ENCODE results near the gene DNAJC1. TPM values are rescaled to one million over a fixed set of nuclear protein-coding genes. Genes with fewer than 3 reads are reported as not detected.

The DNAJC1 gene
- total RNA-seq, 1 donor from 2014 or later: 66.8 TPM

DNA sequence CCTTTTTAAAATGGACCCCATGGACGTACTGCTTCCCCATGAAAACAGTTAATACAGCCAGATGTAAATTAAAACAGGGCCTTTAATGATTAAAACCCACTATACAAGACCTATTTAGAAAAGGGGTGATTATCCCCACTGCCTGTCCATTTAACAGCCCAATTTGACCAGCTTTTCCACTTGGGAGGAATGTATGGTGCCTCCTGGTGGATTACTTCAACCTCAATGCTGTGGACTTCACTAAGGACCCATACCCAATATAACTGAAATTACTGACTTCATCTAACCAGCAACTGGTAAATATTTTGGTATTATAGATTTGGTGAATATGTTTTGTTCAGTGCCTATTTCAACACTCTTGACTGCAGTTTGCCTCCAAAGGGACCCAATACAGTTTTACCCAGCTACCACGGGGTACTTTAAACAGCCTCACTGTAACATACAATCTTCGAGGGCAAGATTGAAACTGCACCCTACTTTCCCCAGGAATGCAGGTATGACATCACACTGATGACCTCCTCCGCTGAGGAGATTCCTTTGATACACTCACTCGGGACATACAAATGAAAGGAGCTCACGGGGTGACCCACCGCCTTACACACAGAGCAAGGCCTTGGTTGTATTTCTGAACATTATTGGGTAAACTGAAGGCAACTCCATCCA, 192.8 kb downstream of the DNAJC1 start:
- Histone ChIP-seq H2AFZ (ENCODE audit: low read depth, low read length) (no peak overlapping the region), H4K20me1 (ENCODE audit: insufficient read depth, low read length) (peaks cover 6% of the 10 kb centered on the region), H3K36me3 (ENCODE audit: insufficient read depth, low read length) (no peaks in the 10 kb centered on the region), H3K27ac (ENCODE audit: low read depth, low read length) (no peak overlapping the region), H3K9ac (ENCODE audit: low read length) (no peak overlapping the region), H3K79me2 (ENCODE audit: insufficient read depth, low read length) (no peaks in the 10 kb centered on the region), H3K4me3 (ENCODE audit: insufficient read depth, low read depth, low read length) (no peak overlapping the region), H3K4me2 (ENCODE audit: low read length) (no peak overlapping the region), H3K27me3 (ENCODE audit: insufficient read depth, low read length) (no peaks in the 10 kb centered on the region), H3K9me3 (ENCODE audit: insufficient read depth, low read depth, low read length) (no peaks in the 10 kb centered on the region), H3K4me1 (ENCODE audit: insufficient read depth, low read length) (peaks cover 7% of the 10 kb centered on the region)
- no peak overlapping the region for H3K4me3 Mint-ChIP-seq (ENCODE audit: unreplicated experiment)
- DNase-seq (ENCODE audit: low read depth) (peak; percentile 23), FAIRE-seq (peak; percentile 29)
- H3K4me1 Mint-ChIP-seq (ENCODE audit: low read depth, unreplicated experiment): peaks cover 22% of the 10 kb centered on the region
- TF ChIP-seq, protein P1, sequence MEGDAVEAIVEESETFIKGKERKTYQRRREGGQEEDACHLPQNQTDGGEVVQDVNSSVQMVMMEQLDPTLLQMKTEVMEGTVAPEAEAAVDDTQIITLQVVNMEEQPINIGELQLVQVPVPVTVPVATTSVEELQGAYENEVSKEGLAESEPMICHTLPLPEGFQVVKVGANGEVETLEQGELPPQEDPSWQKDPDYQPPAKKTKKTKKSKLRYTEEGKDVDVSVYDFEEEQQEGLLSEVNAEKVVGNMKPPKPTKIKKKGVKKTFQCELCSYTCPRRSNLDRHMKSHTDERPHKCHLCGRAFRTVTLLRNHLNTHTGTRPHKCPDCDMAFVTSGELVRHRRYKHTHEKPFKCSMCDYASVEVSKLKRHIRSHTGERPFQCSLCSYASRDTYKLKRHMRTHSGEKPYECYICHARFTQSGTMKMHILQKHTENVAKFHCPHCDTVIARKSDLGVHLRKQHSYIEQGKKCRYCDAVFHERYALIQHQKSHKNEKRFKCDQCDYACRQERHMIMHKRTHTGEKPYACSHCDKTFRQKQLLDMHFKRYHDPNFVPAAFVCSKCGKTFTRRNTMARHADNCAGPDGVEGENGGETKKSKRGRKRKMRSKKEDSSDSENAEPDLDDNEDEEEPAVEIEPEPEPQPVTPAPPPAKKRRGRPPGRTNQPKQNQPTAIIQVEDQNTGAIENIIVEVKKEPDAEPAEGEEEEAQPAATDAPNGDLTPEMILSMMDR (IDR thresholded peaks at IDR 0.05; ENCODE audit: insufficient read depth, low read depth, low read length): no peak
- TF ChIP-seq EZH2 (IDR thresholded peaks at IDR 0.05; ENCODE audit: insufficient read depth, low read length): no peak
- no peaks in the 10 kb centered on the region for H3K27me3 Mint-ChIP-seq (ENCODE audit: low read depth, unreplicated experiment)
- peaks cover 19% of the 10 kb centered on the region for H3K36me3 Mint-ChIP-seq (ENCODE audit: low read depth, unreplicated experiment)
- no peaks in the 10 kb centered on the region for H3K9me3 Mint-ChIP-seq (ENCODE audit: unreplicated experiment)
- H3K27ac Mint-ChIP-seq (ENCODE audit: unreplicated experiment): peak overlapping the region; percentile 62

DNA sequence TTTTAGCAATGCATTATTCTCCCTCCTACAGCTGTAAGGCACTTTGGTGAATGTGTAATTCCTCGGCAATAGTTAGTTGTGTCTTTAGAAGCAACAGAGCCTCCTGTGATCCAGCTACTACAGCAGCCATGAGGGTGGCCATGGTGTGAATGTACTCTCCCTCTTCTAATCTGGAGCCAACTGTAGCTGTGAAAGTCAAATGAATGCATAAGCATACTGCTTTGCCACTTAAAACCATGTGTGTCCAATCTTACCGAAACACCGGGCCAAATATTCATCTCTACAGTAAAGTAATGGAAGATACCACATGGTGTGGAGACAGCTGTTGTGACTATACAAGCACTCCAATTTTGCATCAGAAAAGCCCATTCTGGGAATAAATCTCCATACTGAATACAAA, 195.0 kb downstream of the DNAJC1 start:
- Histone ChIP-seq H3K4me2 (ENCODE audit: low read length) (no peak overlapping the region), H4K20me1 (ENCODE audit: insufficient read depth, low read length) (peaks cover 6% of the 10 kb centered on the region), H3K9me3 (ENCODE audit: insufficient read depth, low read depth, low read length) (no peaks in the 10 kb centered on the region), H2AFZ (ENCODE audit: low read depth, low read length) (no peak overlapping the region), H3K27ac (ENCODE audit: low read depth, low read length) (no peak overlapping the region), H3K36me3 (ENCODE audit: insufficient read depth, low read length) (no peaks in the 10 kb centered on the region), H3K4me1 (ENCODE audit: insufficient read depth, low read length) (peaks cover 7% of the 10 kb centered on the region), H3K9ac (ENCODE audit: low read length) (no peak overlapping the region), H3K79me2 (ENCODE audit: insufficient read depth, low read length) (no peaks in the 10 kb centered on the region), H3K4me3 (ENCODE audit: insufficient read depth, low read depth, low read length) (no peak overlapping the region), H3K27me3 (ENCODE audit: insufficient read depth, low read length) (no peaks in the 10 kb centered on the region)
- peaks cover 22% of the 10 kb centered on the region for H3K4me1 Mint-ChIP-seq (ENCODE audit: low read depth, unreplicated experiment)
- no peaks in the 10 kb centered on the region for H3K27me3 Mint-ChIP-seq (ENCODE audit: low read depth, unreplicated experiment)
- DNase-seq (ENCODE audit: low read depth) (no peak), FAIRE-seq (no peak)
- H3K27ac Mint-ChIP-seq (ENCODE audit: unreplicated experiment): no peak overlapping the region
- H3K4me3 Mint-ChIP-seq (ENCODE audit: unreplicated experiment): no peak overlapping the region
- H3K36me3 Mint-ChIP-seq (ENCODE audit: low read depth, unreplicated experiment): peaks cover 6% of the 10 kb centered on the region
- H3K9me3 Mint-ChIP-seq (ENCODE audit: unreplicated experiment): no peaks in the 10 kb centered on the region
- TF ChIP-seq, protein P1 (IDR thresholded peaks at IDR 0.05; ENCODE audit: insufficient read depth, low read depth, low read length): no peak
- no peak for TF ChIP-seq EZH2 (IDR thresholded peaks at IDR 0.05; ENCODE audit: insufficient read depth, low read length)

DNA sequence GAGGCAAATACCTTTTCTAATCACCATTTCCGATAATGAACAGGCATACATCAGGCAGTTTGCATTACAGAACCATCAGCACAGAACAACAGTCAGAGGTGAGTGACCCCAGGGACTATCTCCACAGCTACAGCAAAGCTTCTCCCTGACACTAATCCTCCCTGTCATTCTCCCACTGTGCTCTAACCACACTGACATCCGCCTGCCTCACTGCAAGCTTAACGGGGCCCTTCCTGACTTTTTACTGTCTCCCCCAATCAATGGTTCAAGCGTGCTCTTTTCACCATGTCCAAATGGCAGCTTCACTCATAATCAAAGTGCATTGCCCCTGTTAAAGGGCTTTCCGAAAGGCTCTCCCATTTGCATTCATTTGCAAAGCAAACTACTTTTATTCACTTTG, 196.3 kb downstream of the DNAJC1 start:
- no peak for FAIRE-seq
- H3K27ac ChIP-seq (ENCODE audit: low read depth, low read length): no peak overlapping the region

More for the DNA sequence above, 196.3 kb downstream of the DNAJC1 start:
- H3K27me3 Mint-ChIP-seq (ENCODE audit: low read depth, unreplicated experiment): no peaks in the 10 kb centered on the region
- Histone ChIP-seq H3K4me2 (ENCODE audit: low read length) (no peak overlapping the region), H3K4me1 (ENCODE audit: insufficient read depth, low read length) (peaks cover 7% of the 10 kb centered on the region), H3K27me3 (ENCODE audit: insufficient read depth, low read length) (no peaks in the 10 kb centered on the region), H3K9ac (ENCODE audit: low read length) (no peak overlapping the region), H2AFZ (ENCODE audit: low read depth, low read length) (no peak overlapping the region), H3K36me3 (ENCODE audit: insufficient read depth, low read length) (no peaks in the 10 kb centered on the region), H4K20me1 (ENCODE audit: insufficient read depth, low read length) (peaks cover 6% of the 10 kb centered on the region), H3K79me2 (ENCODE audit: insufficient read depth, low read length) (no peaks in the 10 kb centered on the region), H3K4me3 (ENCODE audit: insufficient read depth, low read depth, low read length) (no peak overlapping the region), H3K9me3 (ENCODE audit: insufficient read depth, low read depth, low read length) (no peaks in the 10 kb centered on the region)
- no peaks in the 10 kb centered on the region for H3K9me3 Mint-ChIP-seq (ENCODE audit: unreplicated experiment)
- H3K36me3 Mint-ChIP-seq (ENCODE audit: low read depth, unreplicated experiment): peaks cover 4% of the 10 kb centered on the region
- peaks cover 22% of the 10 kb centered on the region for H3K4me1 Mint-ChIP-seq (ENCODE audit: low read depth, unreplicated experiment)
- peak overlapping the region; percentile 48 for H3K27ac Mint-ChIP-seq (ENCODE audit: unreplicated experiment)
- H3K4me3 Mint-ChIP-seq (ENCODE audit: unreplicated experiment): no peak overlapping the region
- DNase-seq (ENCODE audit: low read depth): no peak
- TF ChIP-seq, protein P1 (IDR thresholded peaks at IDR 0.05; ENCODE audit: insufficient read depth, low read depth, low read length): no peak
- TF ChIP-seq EZH2 (IDR thresholded peaks at IDR 0.05; ENCODE audit: insufficient read depth, low read length): no peak

Data from astrocyte (in vitro differentiated cells and primary cell).